Heart left ventricle (tissue), 16 donors: ENCODE measurements around the gene R3HDML. TPM values are rescaled to one million over a fixed set of nuclear protein-coding genes. Genes with fewer than 3 reads are reported as not detected.

Experiments used
- ATAC-seq, 4 donors: fragments of 200-7000 bp; cut with Tn5 transposase; one replicate each; pipeline ENCODE4 v1.9.1; 2020 to 2022; ENCODE audit warnings: moderate library complexity in 4 of 4, mild to moderate bottlenecking in 3 of 4, moderate number of reproducible peaks in 1 of 4
- DNase-seq, 5 donors: peaks; one replicate each; pipeline ENCODE4 v3.0.0-alpha.2; 2020
- H3K27ac ChIP-seq, 12 donors: fragments of 200-600 bp; sonication (generic) in 4 of 12; one replicate each; pipeline versions ENCODE4 v1.5.0 to v1.8.0; 2016 to 2022; ENCODE audit warnings: mild to moderate bottlenecking in 2 of 12
- H3K27me3 ChIP-seq, 9 donors: fragments of 200-600 bp; sonication (generic) in 2 of 9; one replicate each; pipeline versions ENCODE4 v1.5.1 to v1.8.0; 2016 to 2022; ENCODE audit warnings: mild to moderate bottlenecking in 3 of 9
- H3K36me3 ChIP-seq, 9 donors: fragments of 200-600 bp; sonication (generic) in 2 of 9; one replicate each; pipeline versions ENCODE4 v1.5.0 to v1.8.0; 2018 to 2022; ENCODE audit warnings: mild to moderate bottlenecking in 2 of 9
- H3K4me1 ChIP-seq, 12 donors: fragments of 200-600 bp; sonication (generic) in 4 of 12; one replicate each; pipeline versions ENCODE4 v1.5.0 to v1.8.0; 2016 to 2022; ENCODE audit warnings: mild to moderate bottlenecking in 3 of 12
- H3K4me3 ChIP-seq, 12 donors: fragments of 200-600 bp; sonication (generic) in 4 of 12; one replicate each; pipeline versions ENCODE4 v1.5.0 to v1.8.0; 2017 to 2022; ENCODE audit warnings: mild to moderate bottlenecking in 9 of 12, moderate library complexity in 4 of 12
- H3K9me3 ChIP-seq, 12 donors: fragments of 200-600 bp; sonication (generic) in 4 of 12; one replicate each; pipeline versions ENCODE4 v1.5.0 to v1.8.0; 2016 to 2022; ENCODE audit warnings: mild to moderate bottlenecking in 1 of 12
- POLR2A ChIP-seq, 2 donors: fragments of 450-650 bp; IDR thresholded peaks; one replicate each; pipeline ENCODE4 v1.6.1; 2017; ENCODE audit warnings: antibody characterized with exemption in 2 of 2, mild to moderate bottlenecking in 2 of 2, moderate library complexity in 2 of 2
- WGBS, 4 donors: extraction: QIAGEN DNeasy Blood & Tissue Kit in 2 of 4; methylation state at CpG; one replicate each; pipeline versions ENCODE4 v1.1.5 to v1.1.7; 2013 to 2018; 5-methylcytosine and 5-hydroxymethylcytosine counted together
- intact Hi-C, 10 donors: fragments of 100-400 bp; cut with DNase I; formaldehyde crosslinking; loops; one replicate each; pipeline versions ENCODE4 v1.11.1 to v1.14.2; 2022
- polyA plus RNA-seq, 2 donors: library from polyadenylated mRNA; stranded (reverse); fragments of 200-250 nt; gene quantifications; one replicate each; pipeline ENCODE4 v1.2.3, GENCODE V29; 2013
- total RNA-seq, 9 donors: library from RNA; depleted of rRNA in 2 of 9; stranded (reverse); fragments of >200 nt in 2 of 9; fragmentation: NEBNext Ultra II Directional in 3 of 9; extraction: Animal tissue kit (Norgen Biotek cat#: 25700) in 3 of 9; gene quantifications; one replicate each; pipeline versions ENCODE4 v1.1.0 to v1.2.4, GENCODE V29; 2016 to 2023
- TF ChIP-seq, protein P1 (sequence below), 12 donors: fragments of 200-600 bp; sonication (generic) in 4 of 12; IDR thresholded peaks; one replicate each; pipeline versions ENCODE4 v1.5.0 to v1.8.0; 2018 to 2022; ENCODE audit warnings: antibody characterized with exemption in 12 of 12, mild to moderate bottlenecking in 5 of 12
- donor health status: ischemic (EF 13 %, LVEDD 7.1; RV severe dilation, severe dysfunction).
- donor health status: healthy with polysubstance abuse.
- donor health status: DM: no; HTN: yes; CAD: no.
- donor health status: DM: no; HTN: no; CAD: no.
- donor health status: ischemic (EF 25% LVEDD 6.9; RV normal size, moderate dysfunction).
- donor health status: ischemic (EF 25% LVEDD 5.7; RV mildly dilated, moderate dysfunction).
- donor health status: healthy.
- donor health status: DM: yes; HTN: yes; CAD: no.
- donor health status: ischemic (EF 35%, LVEDD 5.7; RV mildly dilated, moderate dysfunction).
- donor health status: nonischemic (EF 11% LVEDD 7.7; RV severe dilation, severe dysfunction).
- donor health status: DM: yes; HTN: yes; CAD: no.
- donor health status: PGD.
- donor health status: ischemic (EF 29% LVEDD 5.4; RV normal size, mild dysfunction).
- donor health status: nonischemic (EF 23%, LVEDD 6.1; RV moderate dilation, normal function).

R3HDML gene
- total and polyA plus RNA-seq, 11 donors, result not detected

- peaks cover 0 to 7% (median 0%) of the 10 kb centered on the region in 9 donors for H3K27me3 ChIP-seq
- no peak for ATAC-seq
- no peaks in the 10 kb centered on the region for H3K36me3 ChIP-seq
- H3K4me3 ChIP-seq, result no peak overlapping the region
- TF ChIP-seq, protein P1, sequence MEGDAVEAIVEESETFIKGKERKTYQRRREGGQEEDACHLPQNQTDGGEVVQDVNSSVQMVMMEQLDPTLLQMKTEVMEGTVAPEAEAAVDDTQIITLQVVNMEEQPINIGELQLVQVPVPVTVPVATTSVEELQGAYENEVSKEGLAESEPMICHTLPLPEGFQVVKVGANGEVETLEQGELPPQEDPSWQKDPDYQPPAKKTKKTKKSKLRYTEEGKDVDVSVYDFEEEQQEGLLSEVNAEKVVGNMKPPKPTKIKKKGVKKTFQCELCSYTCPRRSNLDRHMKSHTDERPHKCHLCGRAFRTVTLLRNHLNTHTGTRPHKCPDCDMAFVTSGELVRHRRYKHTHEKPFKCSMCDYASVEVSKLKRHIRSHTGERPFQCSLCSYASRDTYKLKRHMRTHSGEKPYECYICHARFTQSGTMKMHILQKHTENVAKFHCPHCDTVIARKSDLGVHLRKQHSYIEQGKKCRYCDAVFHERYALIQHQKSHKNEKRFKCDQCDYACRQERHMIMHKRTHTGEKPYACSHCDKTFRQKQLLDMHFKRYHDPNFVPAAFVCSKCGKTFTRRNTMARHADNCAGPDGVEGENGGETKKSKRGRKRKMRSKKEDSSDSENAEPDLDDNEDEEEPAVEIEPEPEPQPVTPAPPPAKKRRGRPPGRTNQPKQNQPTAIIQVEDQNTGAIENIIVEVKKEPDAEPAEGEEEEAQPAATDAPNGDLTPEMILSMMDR (IDR thresholded peaks at IDR 0.05), result no peak
- no peak for TF ChIP-seq POLR2A (IDR thresholded peaks at IDR 0.05)
- no peaks in the 10 kb centered on the region for H3K9me3 ChIP-seq
- peaks cover 0 to 6% (median 0%) of the 10 kb centered on the region in 12 donors for H3K4me1 ChIP-seq
- 60 to 86% (median 74%) methylated on average over 5 of the region's 5 CpGs for WGBS, 4 donors
- no peak for DNase-seq
- no peak overlapping the region for H3K27ac ChIP-seq
- intact Hi-C loops, result loop anchor here in 5 of 10 donors (5.0 to 10.0 kb wide), 5 partner anchors 62 to 289 kb away; no protein-coding TSS in a partner anchor
Measured at GRCh38 chr20:44392776-44393607, 56.1 kb downstream of the R3HDML start.

- no peaks in the 10 kb centered on the region for H3K36me3 ChIP-seq
- no peaks in the 10 kb centered on the region for H3K9me3 ChIP-seq
- H3K27me3 ChIP-seq, result peaks cover 0 to 4% (median 0%) of the 10 kb centered on the region in 9 donors
- 67 to 83% (median 75%) methylated on average over 5 to 9 of the region's 9 CpGs for WGBS, 4 donors
- intact Hi-C loops, result loop anchor here in 5 of 10 donors (5.0 to 10.0 kb wide), 5 partner anchors 61 to 288 kb away; no protein-coding TSS in a partner anchor
- H3K4me1 ChIP-seq, result no peaks in the 10 kb centered on the region
- ATAC-seq, result no peak
- H3K27ac ChIP-seq, result no peak overlapping the region
- H3K4me3 ChIP-seq, result no peak overlapping the region
- DNase-seq, result no peak
- TF ChIP-seq, protein P1 (IDR thresholded peaks at IDR 0.05), result no peak
- no peak for TF ChIP-seq POLR2A (IDR thresholded peaks at IDR 0.05)
Measured at GRCh38 chr20:44393608-44394451, 57.0 kb downstream of the R3HDML start.

DNA sequence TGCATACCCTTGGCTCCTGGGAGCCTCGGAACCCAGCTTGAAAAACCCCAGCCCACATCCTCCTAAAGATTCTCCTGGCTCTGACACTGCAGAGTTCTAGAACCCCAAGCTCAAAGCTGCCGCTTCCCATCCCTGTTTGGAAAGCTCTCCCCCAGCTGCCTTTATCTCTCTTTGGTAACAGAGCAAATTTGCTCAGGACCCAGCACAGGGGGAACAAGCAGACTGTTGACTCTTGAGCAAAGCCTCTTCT lies 57.5 kb downstream of the R3HDML start:
- DNase-seq (no peak), ATAC-seq (no peak)
- WGBS, 4 donors, result 83 to 93% (median 87%) methylated on average over 2 of the region's 2 CpGs
- TF ChIP-seq, protein P1 (IDR thresholded peaks at IDR 0.05), result no peak
- no peak for TF ChIP-seq POLR2A (IDR thresholded peaks at IDR 0.05)
- no peaks in the 10 kb centered on the region for H3K4me1 ChIP-seq
- intact Hi-C loops, result loop anchor here in 5 of 10 donors (5.0 to 10.0 kb wide), 5 partner anchors 60 to 288 kb away; no protein-coding TSS in a partner anchor
- peaks cover 0 to 4% (median 0%) of the 10 kb centered on the region in 9 donors for H3K27me3 ChIP-seq
- no peaks in the 10 kb centered on the region for H3K9me3 ChIP-seq
- no peaks in the 10 kb centered on the region for H3K36me3 ChIP-seq
- no peak overlapping the region for H3K27ac ChIP-seq
- no peak overlapping the region for H3K4me3 ChIP-seq
